Activated CD4-positive, alpha-beta T cell treated with anti-CD3 and anti-CD28 coated beads, Interleukin-2, amount 50 U/mL, for 16 hours (primary cell): ENCODE data around the gene NCK2.
"Not testable (repeated sequence)": the region's sequence is repeated elsewhere in the genome, so short reads cannot be mapped to it uniquely, and the experiment has no call there.

Source experiments
- DNase-seq: peaks from one replicate; pipeline ENCODE4 v3.0.0-alpha.2; 2020

The NCK2 gene

GRCh38 chr2:105897694-105898093 lies 153.0 kb downstream of the NCK2 start:
- not testable (repeated sequence) for DNase-seq

- no peak for DNase-seq
These were observed 158.5 kb downstream of the NCK2 start for GRCh38 chr2:105903051-105903674.

- peak; percentile 47 for DNase-seq
These were observed 160.2 kb downstream of the NCK2 start for GRCh38 chr2:105904938-105905337.

- DNase-seq, result no peak
These were observed 161.8 kb downstream of the NCK2 start for GRCh38 chr2:105906481-105906880.

- DNase-seq, result no peak
These were observed 162.5 kb downstream of the NCK2 start for GRCh38 chr2:105907184-105907583.

GRCh38 chr2:105909215-105909614 lies 164.5 kb downstream of the NCK2 start:
- no peak for DNase-seq

- no peak for DNase-seq
These were observed 166.0 kb downstream of the NCK2 start for GRCh38 chr2:105910497-105911238.

- no peak for DNase-seq
These were observed 166.7 kb downstream of the NCK2 start for GRCh38 chr2:105911425-105911824.

- DNase-seq, result peak; percentile 55
These were observed 167.4 kb downstream of the NCK2 start for GRCh38 chr2:105912081-105912480.

GRCh38 chr2:105915005-105915558 lies 170.4 kb downstream of the NCK2 start:
- DNase-seq, result no peak

- DNase-seq, result no peak
These were observed 172.5 kb downstream of the NCK2 start for GRCh38 chr2:105917226-105917625.

GRCh38 chr2:105917688-105918087 lies 173.0 kb downstream of the NCK2 start:
- DNase-seq, result no peak

- DNase-seq, result no peak
These were observed 174.6 kb downstream of the NCK2 start for GRCh38 chr2:105919191-105919811.

- peak; percentile 23 for DNase-seq
These were observed 175.1 kb downstream of the NCK2 start for GRCh38 chr2:105919826-105920225.

- DNase-seq, result no peak
These were observed 179.6 kb downstream of the NCK2 start for GRCh38 chr2:105924271-105924670.

- DNase-seq, result no peak
These were observed 180.2 kb downstream of the NCK2 start for GRCh38 chr2:105924932-105925331.

- DNase-seq, result no peak
These were observed 180.7 kb downstream of the NCK2 start for GRCh38 chr2:105925390-105925789.

- DNase-seq, result peak; percentile 46
These were observed 182.4 kb downstream of the NCK2 start for GRCh38 chr2:105926960-105927678.

GRCh38 chr2:105928086-105928485 lies 183.4 kb downstream of the NCK2 start:
- no peak for DNase-seq

- DNase-seq, result no peak
These were observed 183.9 kb downstream of the NCK2 start for GRCh38 chr2:105928563-105928962.

GRCh38 chr2:105929516-105929915 lies 184.8 kb downstream of the NCK2 start:
- DNase-seq, result peak; percentile 34

- DNase-seq, result no peak
These were observed 187.9 kb downstream of the NCK2 start for GRCh38 chr2:105932582-105932981.

- no peak for DNase-seq
These were observed 189.2 kb downstream of the NCK2 start for GRCh38 chr2:105933906-105934305.
